OCI-LY3 (cell line): ENCODE results near the gene DMTF1.

ENCODE experiments used
- H2AFZ ChIP-seq: fragments of 200-600, 300-600 bp; shearing (Covaris generic); 2 replicates; pipeline ENCODE4 v1.6.0; 2014; ENCODE audit warnings: antibody characterized with exemption, low read depth, low read length
- H3K27ac ChIP-seq: fragments of 200-600, 300-600 bp; sonication (generic); 2 replicates; pipeline ENCODE4 v1.5.1; 2014; ENCODE audit warnings: mild to moderate bottlenecking, low read length, moderate library complexity, mixed read lengths
- H3K27me3 ChIP-seq: fragments of 200-600, 300-600 bp; sonication (generic); 2 replicates; pipeline ENCODE4 v1.6.1; 2014; ENCODE audit warnings: low read depth, low read length, mixed read lengths
- H3K36me3 ChIP-seq: fragments of 200-600, 300-600 bp; sonication (generic); replicated peaks from 2 replicates; pipeline ENCODE3; 2014; ENCODE audit warnings: low read depth, low read length, mixed read lengths
- H3K4me1 ChIP-seq: fragments of 300-600, 200-600 bp; sonication (generic); 2 replicates; pipeline ENCODE4 v1.6.1; 2014; ENCODE audit warnings: low read length, mixed read lengths
- H3K4me2 ChIP-seq: fragments of 200-600, 300-600 bp; sonication (generic); 2 replicates; pipeline ENCODE4 v1.6.1; 2014; ENCODE audit warnings: low read length, mixed read lengths
- H3K4me3 ChIP-seq: fragments of 300-600, 200-600 bp; sonication (generic); 2 replicates; pipeline ENCODE4 v1.5.1; 2014; ENCODE audit warnings: antibody characterized with exemption, mild to moderate bottlenecking, low read length, moderate library complexity
- H3K79me2 ChIP-seq: fragments of 300-600, 200-600 bp; shearing (Covaris generic); 2 replicates; pipeline ENCODE4 v1.6.1; 2014; ENCODE audit warnings: mild to moderate bottlenecking, low read length, mixed read lengths
- H3K9ac ChIP-seq: fragments of 300-600, 200-600 bp; shearing (Covaris generic); 2 replicates; pipeline ENCODE4 v1.6.0; 2014; ENCODE audit warnings: mild to moderate bottlenecking, low read length, moderate library complexity
- H3K9me3 ChIP-seq: fragments of 200-600, 300-600 bp; shearing (Covaris generic); 2 replicates; pipeline ENCODE4 v1.6.1; 2014; ENCODE audit warnings: low read length, mixed read lengths; ENCODE audit not compliant: insufficient read depth
- H4K20me1 ChIP-seq: fragments of 200-600, 300-600 bp; sonication (generic); 2 replicates; pipeline ENCODE4 v1.6.1; 2016; ENCODE audit warnings: low read length, mixed read lengths; ENCODE audit not compliant: insufficient read depth
- CTCF ChIP-seq: fragments of 200-600, 300-600 bp; sonication (generic); IDR thresholded peaks from 2 replicates; pipeline ENCODE4 v1.5.1; 2014; ENCODE audit warnings: antibody characterized with exemption, low read length, low read depth
- EZH2phosphoT487 ChIP-seq: fragments of 200-600 bp; shearing (Covaris generic); IDR thresholded peaks from 2 replicates; pipeline ENCODE4 v1.6.1; 2018; ENCODE audit warnings: antibody characterized with exemption, mixed run types, low read depth

DMTF1 gene

GRCh38 chr7:87137271-87137670 is 15.0 kb upstream of the DMTF1 start:
- H3K9ac ChIP-seq = no peak overlapping the region

GRCh38 chr7:87139514-87139913 is 12.7 kb upstream of the DMTF1 start:
- H3K27ac ChIP-seq = no peak overlapping the region
- H3K79me2 ChIP-seq = no peaks in the 10 kb centered on the region
- no peaks in the 10 kb centered on the region for H3K36me3 ChIP-seq
- no peak overlapping the region for H3K4me2 ChIP-seq
- no peak for TF ChIP-seq CTCF
- no peak for TF ChIP-seq EZH2phosphoT487
- H4K20me1 ChIP-seq = no peaks in the 10 kb centered on the region
- no peak overlapping the region for H2AFZ ChIP-seq
- no peaks in the 10 kb centered on the region for H3K27me3 ChIP-seq
- H3K4me1 ChIP-seq = peaks cover 10% of the 10 kb centered on the region
- H3K4me3 ChIP-seq = no peak overlapping the region
- no peaks in the 10 kb centered on the region for H3K9me3 ChIP-seq
- no peak overlapping the region for H3K9ac ChIP-seq

More at GRCh38 chr7:87137271-87137670, 15.0 kb upstream of the DMTF1 start:
- Histone ChIP-seq H3K4me3 (no peak overlapping the region), H4K20me1 (no peaks in the 10 kb centered on the region), H3K4me2 (no peak overlapping the region), H3K27me3 (no peaks in the 10 kb centered on the region), H3K9me3 (no peaks in the 10 kb centered on the region), H3K4me1 (peaks cover 6% of the 10 kb centered on the region; the same call in 1 of the 2 replicates), H2AFZ (no peak overlapping the region), H3K79me2 (no peaks in the 10 kb centered on the region), H3K36me3 (no peaks in the 10 kb centered on the region), H3K27ac (no peak overlapping the region)
- TF ChIP-seq CTCF (no peak), EZH2phosphoT487 (no peak)

- Histone ChIP-seq H3K9me3 (no peaks in the 10 kb centered on the region), H3K79me2 (no peaks in the 10 kb centered on the region), H3K4me2 (no peak overlapping the region)
Measured at GRCh38 chr7:87140271-87140748, 11.9 kb upstream of the DMTF1 start.

GRCh38 chr7:87144173-87144657 is 8.0 kb upstream of the DMTF1 start:
- no peaks in the 10 kb centered on the region for H3K27me3 ChIP-seq
- H3K4me2 ChIP-seq = peak overlapping the region; percentile 45
- no peak overlapping the region for H2AFZ ChIP-seq
- no peaks in the 10 kb centered on the region for H4K20me1 ChIP-seq
- H3K4me1 ChIP-seq = peaks cover 15% of the 10 kb centered on the region
- no peaks in the 10 kb centered on the region for H3K79me2 ChIP-seq
- no peak overlapping the region for H3K4me3 ChIP-seq
- TF ChIP-seq CTCF (no peak), EZH2phosphoT487 (no peak)
- H3K36me3 ChIP-seq = no peaks in the 10 kb centered on the region
- no peaks in the 10 kb centered on the region for H3K9me3 ChIP-seq
- no peak overlapping the region for H3K9ac ChIP-seq
- H3K27ac ChIP-seq = 0 out of 2 replicates have a peak overlapping the region, but pooled peaks have one; percentile 5

More at GRCh38 chr7:87140271-87140748, 11.9 kb upstream of the DMTF1 start:
- Histone ChIP-seq H3K27me3 (no peaks in the 10 kb centered on the region), H3K4me3 (no peak overlapping the region), H3K36me3 (no peaks in the 10 kb centered on the region), H3K4me1 (peaks cover 15% of the 10 kb centered on the region), H4K20me1 (no peaks in the 10 kb centered on the region), H3K9ac (no peak overlapping the region), H3K27ac (no peak overlapping the region), H2AFZ (no peak overlapping the region)
- TF ChIP-seq EZH2phosphoT487 (no peak), CTCF (no peak)
